Small intestine (tissue), 4 donors: ENCODE measurements around the gene OGFOD1. TPM values are rescaled to one million over a fixed set of nuclear protein-coding genes. Genes with fewer than 3 reads are reported as not detected.

Experiments used
- polyA plus RNA-seq, 4 donors: library from polyadenylated mRNA; stranded (reverse) in 3 of 4; unstranded in 1 of 4; fragments of 200-250 nt in 3 of 4; fragments of 120-200 nt in 1 of 4; gene quantifications; one replicate each; pipeline versions ENCODE4 v1.2.1 to v1.2.3, GENCODE V29; 2013
- donor health status: healthy with polysubstance abuse.
- donor health status: Bipolar disorder and iron deficiency.
- donor health status: healthy.

Gene OGFOD1
- polyA plus RNA-seq, 4 donors = 5.9 to 30.2 (median 12.0) TPM

Other genes starting within 250 kb of the OGFOD1 start
- 10 to 100 TPM; 55.9 to 75.1 (median 64.8) TPM for gene AMFR, start 26.0 kb upstream of the OGFOD1 start, polyA plus RNA-seq
- gene NUDT21, start 222 bp upstream of the OGFOD1 start, polyA plus RNA-seq = 10 to 100 TPM; 27.5 to 92.4 (median 51.0) TPM
- gene BBS2, start 68.5 kb downstream of the OGFOD1 start, polyA plus RNA-seq = 10 to 100 TPM; 14.3 to 32.1 (median 20.0) TPM
- not detected for gene MT4, start 113.5 kb downstream of the OGFOD1 start, polyA plus RNA-seq
- 1 to 10 TPM in 1 of 4 donors, under 1 TPM in 1, not detected in 2; 0.72 to 5.4 TPM for gene MT3, start 138.0 kb downstream of the OGFOD1 start, polyA plus RNA-seq
- 100 to 1,000 TPM; 133 to 464 (median 194) TPM for gene MT2A, start 157.0 kb downstream of the OGFOD1 start, polyA plus RNA-seq
- gene MT1E, start 174.2 kb downstream of the OGFOD1 start, polyA plus RNA-seq = 100 to 1,000 TPM in 2 of 4 donors, 10 to 100 TPM in 2; 75.0 to 194 (median 119) TPM
- gene MT1M, start 181.1 kb downstream of the OGFOD1 start, polyA plus RNA-seq = 100 to 1,000 TPM in 1 of 4 donors, 10 to 100 TPM in 1, 1 to 10 TPM in 2; 3.5 to 106 (median 8.6) TPM
- gene MT1A, start 187.1 kb downstream of the OGFOD1 start, polyA plus RNA-seq = 100 to 1,000 TPM in 1 of 4 donors, 10 to 100 TPM in 2, 1 to 10 TPM in 1; 1.3 to 240 (median 21.3) TPM
- gene MT1B, start 200.3 kb downstream of the OGFOD1 start, polyA plus RNA-seq = not detected
- gene MT1F, start 206.4 kb downstream of the OGFOD1 start, polyA plus RNA-seq = 100 to 1,000 TPM in 1 of 4 donors, 10 to 100 TPM in 3; 13.4 to 189 (median 29.1) TPM
- gene MT1G, start 216.5 kb downstream of the OGFOD1 start, polyA plus RNA-seq = 1,000 to 10,000 TPM in 1 of 4 donors, 100 to 1,000 TPM in 3; 193 to 1,801 (median 342) TPM
- gene MT1H, start 218.3 kb downstream of the OGFOD1 start, polyA plus RNA-seq = 100 to 1,000 TPM in 1 of 4 donors, 10 to 100 TPM in 2, 1 to 10 TPM in 1; 3.6 to 930 (median 62.8) TPM
- 100 to 1,000 TPM in 3 of 4 donors, 10 to 100 TPM in 1; 93.7 to 776 (median 195) TPM for gene MT1X, start 230.9 kb downstream of the OGFOD1 start, polyA plus RNA-seq